Forelimb muscle (tissue), 1 donor: ENCODE data around the gene PSMD5. TPM values are rescaled to one million over a fixed set of nuclear protein-coding genes. Genes with fewer than 3 reads are reported as not detected.

Experiments used
- DNase-seq: peaks from one replicate; pipeline ENCODE4 v3.0.0-alpha.2; 2013; ENCODE audit warnings: low read depth
- polyA plus RNA-seq: library from polyadenylated mRNA; unstranded; fragments of 120-200 nt; gene quantifications from one replicate; pipeline ENCODE4 v1.2.1, GENCODE V29; 2013; ENCODE audit not compliant: insufficient read length

Gene PSMD5
- polyA plus RNA-seq, 1 donor: 20.7 TPM

- DNase-seq: no peak
Measured at GRCh38 chr9:120875195-120875565, 32.5 kb upstream of the PSMD5 start.

GRCh38 chr9:120874226-120875194 is 31.8 kb upstream of the PSMD5 start:
- DNase-seq: no peak

- DNase-seq: no peak
Measured at GRCh38 chr9:120873512-120873911, 30.8 kb upstream of the PSMD5 start.

GRCh38 chr9:120872791-120873502 is 30.2 kb upstream of the PSMD5 start:
- DNase-seq: no peak

- no peak for DNase-seq
Measured at GRCh38 chr9:120870206-120870605, 27.5 kb upstream of the PSMD5 start.

- DNase-seq: no peak
Measured at GRCh38 chr9:120869726-120870125, 27.0 kb upstream of the PSMD5 start.

GRCh38 chr9:120869360-120869687 is 26.6 kb upstream of the PSMD5 start:
- DNase-seq: no peak

GRCh38 chr9:120868676-120869359 is 26.1 kb upstream of the PSMD5 start:
- no peak for DNase-seq

GRCh38 chr9:120868339-120868675 is 25.6 kb upstream of the PSMD5 start:
- DNase-seq: no peak

GRCh38 chr9:120867676-120868338 is 25.1 kb upstream of the PSMD5 start:
- DNase-seq: no peak

GRCh38 chr9:120866651-120867050 is 23.9 kb upstream of the PSMD5 start:
- DNase-seq: no peak

GRCh38 chr9:120865809-120866208 is 23.1 kb upstream of the PSMD5 start:
- no peak for DNase-seq

- no peak for DNase-seq
Measured at GRCh38 chr9:120865176-120865575, 22.5 kb upstream of the PSMD5 start.

GRCh38 chr9:120864719-120865118 is 22.0 kb upstream of the PSMD5 start:
- DNase-seq: no peak

- DNase-seq: no peak
Measured at GRCh38 chr9:120863833-120864232, 21.1 kb upstream of the PSMD5 start.

GRCh38 chr9:120862452-120862851 is 19.7 kb upstream of the PSMD5 start:
- DNase-seq: no peak

GRCh38 chr9:120861935-120862334 is 19.2 kb upstream of the PSMD5 start:
- no peak for DNase-seq

- DNase-seq: no peak
Measured at GRCh38 chr9:120860083-120860482, 17.4 kb upstream of the PSMD5 start.

GRCh38 chr9:120859361-120859760 is 16.6 kb upstream of the PSMD5 start:
- DNase-seq: no peak

- DNase-seq: no peak
Measured at GRCh38 chr9:120857902-120858301, 15.2 kb upstream of the PSMD5 start.

- no peak for DNase-seq
Measured at GRCh38 chr9:120857481-120857880, 14.8 kb upstream of the PSMD5 start.

- no peak for DNase-seq
Measured at GRCh38 chr9:120856700-120857099, 14.0 kb upstream of the PSMD5 start.
